ENCODE measurements around the gene TESK1. TPM values are rescaled to one million over a fixed set of nuclear protein-coding genes. Genes with fewer than 3 reads are reported as not detected.
"Not testable (repeated sequence)": the region's sequence is repeated elsewhere in the genome, so short reads cannot be mapped to it uniquely, and the experiment has no call there.

The TESK1 gene
- total RNA-seq, 2 experiments from 2014 or later: 27.9 to 37.1 TPM

DNA sequence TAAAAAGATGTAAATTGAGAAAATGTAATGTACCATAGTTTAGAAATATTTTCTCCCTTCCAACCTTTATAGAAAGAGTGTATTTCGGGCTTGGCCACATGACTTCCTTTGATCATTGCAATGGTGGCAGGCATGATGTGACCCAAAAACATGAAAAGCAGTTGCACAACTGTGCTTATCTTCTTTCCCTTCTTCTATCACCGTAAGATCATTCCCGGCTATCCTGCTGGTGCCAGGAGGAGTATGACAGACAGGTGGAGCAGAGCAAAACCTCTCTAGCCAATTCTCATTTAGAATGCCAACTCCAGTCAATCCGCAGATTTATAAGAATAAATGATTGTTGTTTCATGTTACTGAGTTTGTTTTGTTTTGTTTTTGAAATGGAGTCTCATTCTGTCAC lies 10.6 kb upstream of the TESK1 start:
- ATAC-seq (no peak), DNase-seq (no peak)
- CTCF ChIA-PET: no interaction called here
- H3K4me3 Mint-ChIP-seq: no peak overlapping the region
- H3K27ac Mint-ChIP-seq: no peak overlapping the region
- no peaks in the 10 kb centered on the region for H3K27me3 Mint-ChIP-seq
- H3K9me3 Mint-ChIP-seq (ENCODE audit: low read depth): peaks cover 11% of the 10 kb centered on the region
- no peaks in the 10 kb centered on the region for H3K4me1 Mint-ChIP-seq
- peaks cover 18% of the 10 kb centered on the region for H3K36me3 Mint-ChIP-seq

DNA sequence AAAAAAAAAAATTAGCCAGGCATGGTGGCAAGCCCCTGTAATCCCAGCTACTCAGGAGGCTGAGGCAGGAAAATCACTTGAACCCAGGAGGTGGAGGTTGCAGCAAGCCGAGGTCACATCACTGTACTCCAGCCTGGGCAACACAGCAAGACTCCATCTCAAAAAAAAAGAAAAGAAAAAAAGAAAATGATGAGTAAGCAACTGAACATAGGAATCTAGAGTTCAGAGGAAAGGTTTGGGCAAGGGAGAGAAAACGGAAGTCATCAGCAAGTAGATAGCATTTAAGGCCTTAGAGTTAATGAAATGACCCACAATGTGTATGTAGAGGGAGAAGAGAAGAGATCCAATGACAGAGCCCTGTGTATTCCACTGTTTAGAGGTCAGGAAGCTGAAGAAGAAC lies 8.2 kb upstream of the TESK1 start:
- DNase-seq, CTCF ChIA-PET, H3K4me1 Mint-ChIP-seq, H3K4me3 Mint-ChIP-seq, H3K27me3 Mint-ChIP-seq, ATAC-seq, H3K27ac Mint-ChIP-seq: not testable (repeated sequence)
- Mint-ChIP-seq H3K9me3 (ENCODE audit: low read depth) (peaks cover 11% of the 10 kb centered on the region), H3K36me3 (peaks cover 17% of the 10 kb centered on the region)

DNA sequence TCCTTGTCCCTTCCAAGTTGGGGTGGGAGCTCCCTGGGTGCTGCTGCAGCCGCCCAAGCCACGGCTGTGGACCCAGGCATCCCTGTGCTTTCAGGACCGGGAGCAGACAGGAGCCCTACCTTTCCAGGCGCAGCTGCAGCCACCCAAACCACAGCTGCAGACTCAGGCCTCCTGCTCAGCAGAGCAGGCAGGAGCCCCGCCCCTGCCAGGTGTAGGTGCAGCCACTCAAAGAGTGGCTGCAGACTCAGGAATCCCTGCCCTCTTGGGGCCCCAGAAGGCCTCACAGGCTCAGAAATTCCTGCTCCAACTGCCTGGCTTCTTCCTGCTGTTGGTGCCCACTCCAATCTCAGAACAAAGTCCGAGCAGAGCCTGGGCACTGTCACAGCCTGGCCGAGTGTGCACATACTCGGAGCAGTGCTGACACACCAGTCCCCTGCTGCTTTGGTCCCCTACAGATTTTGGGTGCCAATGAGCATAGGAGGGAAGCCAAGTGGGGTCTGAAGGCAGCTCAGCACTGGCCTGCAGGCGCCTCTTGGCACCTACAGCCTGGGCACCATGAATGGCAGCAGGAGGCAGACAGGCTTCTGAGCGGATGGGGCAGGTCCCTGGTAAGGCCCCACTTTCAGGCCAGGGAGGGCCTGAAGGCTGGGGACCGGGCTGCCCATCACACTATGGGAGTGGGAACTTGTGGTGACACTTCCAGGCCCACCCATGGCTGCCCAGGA lies 6.0 kb upstream of the TESK1 start:
- Mint-ChIP-seq H3K4me3 (no peak overlapping the region), H3K4me1 (peaks cover 15% of the 10 kb centered on the region), H3K36me3 (peaks cover 4% of the 10 kb centered on the region), H3K27ac (no peak overlapping the region), H3K9me3 (ENCODE audit: low read depth) (no peaks in the 10 kb centered on the region), H3K27me3 (no peaks in the 10 kb centered on the region)
- CTCF ChIA-PET: interaction anchor here (0.9 to 1.6 kb wide), 5 partner anchors 11 to 283 kb away, joined by 3 to 5 read pairs (median 3); partner anchors contain the start of genes CCDC107 and RMRP
- DNase-seq (no peak), ATAC-seq (no peak)

DNA sequence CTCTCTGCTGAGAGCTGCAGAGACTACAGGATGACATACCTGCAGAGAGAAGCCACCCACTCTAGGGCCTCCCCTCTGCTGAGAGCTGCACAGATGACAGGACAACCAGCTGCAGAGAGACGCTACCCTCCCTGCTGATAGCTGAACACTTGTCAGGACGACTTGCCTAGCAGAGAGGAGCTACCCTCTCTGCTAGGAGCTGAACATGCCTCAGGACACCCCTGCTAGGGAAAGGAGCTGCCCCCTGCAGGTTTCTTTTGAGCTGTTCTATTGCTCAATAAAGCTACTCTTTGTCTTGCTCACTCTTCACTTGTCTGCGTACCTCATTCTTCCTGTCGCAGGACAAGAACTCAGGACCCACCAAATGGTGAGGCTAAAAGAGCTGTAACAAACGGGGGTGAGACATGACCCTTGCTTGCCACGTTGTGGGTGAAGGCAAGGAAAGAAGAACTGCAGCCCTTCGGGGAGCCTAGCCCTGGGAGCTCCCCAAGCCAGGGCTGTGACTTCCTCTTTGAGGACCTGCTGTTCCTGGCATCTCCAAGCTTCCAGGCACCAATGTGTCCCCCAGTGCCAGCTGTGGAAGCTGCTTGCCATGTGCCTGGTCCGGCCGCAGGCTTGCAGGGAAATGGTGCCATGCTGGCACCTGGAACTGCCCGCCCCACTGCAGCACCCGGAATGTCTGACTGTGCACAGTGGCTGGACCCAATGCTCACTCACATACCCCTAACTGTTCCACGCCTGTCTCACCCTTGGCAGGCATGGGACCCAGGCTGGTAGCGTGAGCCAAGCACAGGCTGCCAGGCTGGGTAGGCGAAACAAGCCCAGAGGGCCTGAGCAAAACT lies 5.1 kb upstream of the TESK1 start:
- Mint-ChIP-seq H3K9me3 (ENCODE audit: low read depth) (no peaks in the 10 kb centered on the region), H3K27ac (no peak overlapping the region), H3K36me3 (no peaks in the 10 kb centered on the region), H3K27me3 (no peaks in the 10 kb centered on the region), H3K4me1 (peaks cover 17% of the 10 kb centered on the region), H3K4me3 (no peak overlapping the region)
- no peak for ATAC-seq
- DNase-seq: no peak
- CTCF ChIA-PET: interaction anchor here (0.8 to 1.6 kb wide), 7 partner anchors 12 to 483 kb away, joined by 3 to 5 read pairs (median 3); partner anchors contain the start of genes CCDC107 and RMRP

DNA sequence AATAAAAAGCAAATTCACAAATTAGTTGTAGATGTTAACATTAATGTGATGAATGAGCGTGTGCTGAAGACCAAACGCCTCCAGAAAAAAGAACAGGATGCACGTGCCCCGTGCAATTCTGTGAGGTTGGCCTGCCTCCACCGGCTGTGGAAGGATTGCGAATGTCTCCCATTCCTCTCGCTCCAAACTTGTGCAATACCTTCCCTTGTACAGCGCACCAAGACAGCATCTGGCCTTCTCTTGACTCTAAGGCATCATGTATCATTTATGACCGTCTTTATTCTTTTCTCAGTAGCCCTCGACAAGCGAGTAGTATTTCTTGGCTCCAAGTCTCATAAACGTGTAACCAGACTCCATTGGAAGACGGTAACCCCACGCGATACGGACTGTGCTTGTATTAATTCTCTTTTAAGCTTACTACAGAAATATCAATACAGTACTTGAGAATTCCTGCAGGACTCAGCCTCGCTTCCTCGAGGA lies 1.5 kb upstream of the TESK1 start:
- no peak for DNase-seq
- Mint-ChIP-seq H3K9me3 (ENCODE audit: low read depth) (no peaks in the 10 kb centered on the region), H3K4me1 (peaks cover 30% of the 10 kb centered on the region), H3K27ac (peak overlapping the region; percentile 98), H3K4me3 (peak overlapping the region; percentile 88), H3K27me3 (no peaks in the 10 kb centered on the region), H3K36me3 (peaks cover 8% of the 10 kb centered on the region)
- CTCF ChIA-PET: interaction anchor here (0.6 to 4.7 kb wide), 32 partner anchors 9 to 614 kb away, joined by 3 to 63 read pairs (median 5); partner anchors contain the start of genes ARHGEF39, CCDC107, CD72 and CREB3
- ATAC-seq: no peak

DNA sequence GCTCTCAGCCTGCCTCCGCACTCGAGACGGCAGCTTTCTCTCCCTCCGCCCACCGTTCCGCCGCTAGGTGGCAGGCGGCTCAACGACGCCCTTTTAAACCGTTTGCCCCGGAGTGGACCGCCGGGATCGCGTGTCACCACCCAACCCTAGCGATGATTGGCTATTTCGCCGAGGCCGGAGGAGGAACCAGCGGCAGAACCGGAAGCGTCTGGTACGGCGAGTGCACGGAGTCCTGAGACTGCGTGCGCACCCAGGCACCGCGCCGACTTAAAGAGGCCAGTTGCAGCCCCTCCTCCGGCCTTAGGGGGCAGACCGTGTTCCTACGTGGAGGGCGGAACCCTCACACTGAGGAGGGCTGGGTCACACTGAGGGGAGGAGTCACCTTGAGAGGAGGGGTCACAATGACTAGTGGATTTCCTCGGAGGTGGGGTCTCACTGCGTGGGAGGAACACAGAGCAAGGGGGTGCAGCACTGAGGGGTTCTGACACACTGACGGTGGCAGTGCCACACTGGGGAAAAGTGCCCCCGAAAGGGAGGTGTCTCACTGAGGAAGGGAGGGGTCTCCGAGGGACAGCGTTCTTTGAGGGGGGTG lies 980 bp upstream of the TESK1 start:
- peaks cover 30% of the 10 kb centered on the region for H3K4me1 Mint-ChIP-seq
- DNase-seq: peak; percentile 100
- H3K9me3 Mint-ChIP-seq (ENCODE audit: low read depth): no peaks in the 10 kb centered on the region
- peaks cover 11% of the 10 kb centered on the region for H3K36me3 Mint-ChIP-seq
- H3K4me3 Mint-ChIP-seq: peak overlapping the region; percentile 88
- H3K27me3 Mint-ChIP-seq: no peaks in the 10 kb centered on the region
- CTCF ChIA-PET: interaction anchor here (0.6 to 4.7 kb wide), 32 partner anchors 9 to 615 kb away, joined by 3 to 63 read pairs (median 5); partner anchors contain the start of genes ARHGEF39, CCDC107, CD72 and CREB3
- peak overlapping the region; percentile 98 for H3K27ac Mint-ChIP-seq
- ATAC-seq: peak; percentile 89

DNA sequence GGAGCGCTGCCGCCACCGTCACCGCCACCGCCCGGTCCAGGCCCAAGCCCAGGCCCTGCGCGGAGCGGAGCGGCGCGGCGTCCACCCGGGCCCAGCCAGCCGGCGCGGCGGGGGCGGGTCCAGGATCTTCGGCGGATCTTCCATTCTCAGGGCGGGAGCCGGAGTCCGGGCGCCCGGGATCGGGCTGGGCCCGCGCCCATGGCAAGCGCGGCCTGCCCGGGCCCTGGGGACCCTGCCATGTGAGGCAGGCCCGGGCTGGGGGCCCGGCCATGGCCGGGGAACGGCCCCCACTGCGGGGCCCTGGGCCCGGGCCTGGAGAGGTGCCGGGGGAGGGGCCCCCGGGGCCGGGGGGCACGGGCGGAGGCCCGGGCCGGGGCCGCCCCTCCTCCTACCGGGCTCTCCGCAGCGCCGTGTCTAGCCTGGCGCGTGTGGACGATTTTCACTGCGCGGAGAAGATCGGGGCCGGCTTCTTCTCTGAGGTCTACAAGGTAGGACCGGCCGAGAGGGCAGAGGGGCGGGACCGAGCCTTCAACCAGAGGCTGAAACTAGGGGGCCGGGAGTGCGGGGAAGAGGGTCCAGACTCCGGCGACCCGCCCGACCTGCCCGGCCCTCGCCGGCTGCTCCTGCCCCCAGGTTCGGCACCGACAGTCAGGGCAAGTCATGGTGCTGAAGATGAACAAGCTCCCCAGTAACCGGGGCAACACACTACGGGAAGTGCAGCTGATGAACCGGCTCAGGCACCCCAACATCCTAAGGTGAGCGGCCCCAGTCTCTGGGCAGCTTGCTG lies 482 bp downstream of the TESK1 start:
- no peak overlapping the region for H3K27ac Mint-ChIP-seq
- H3K9me3 Mint-ChIP-seq (ENCODE audit: low read depth): no peaks in the 10 kb centered on the region
- H3K4me3 Mint-ChIP-seq: peak overlapping the region; percentile 71
- ATAC-seq: peak; percentile 14
- peaks cover 30% of the 10 kb centered on the region for H3K4me1 Mint-ChIP-seq
- peak; percentile 73 for DNase-seq
- CTCF ChIA-PET: interaction anchor here (0.8 to 4.7 kb wide), 12 partner anchors 12 to 221 kb away, joined by 3 to 63 read pairs (median 5); partner anchors contain the start of genes ARHGEF39, CCDC107, CD72 and CREB3
- no peaks in the 10 kb centered on the region for H3K27me3 Mint-ChIP-seq
- peaks cover 11% of the 10 kb centered on the region for H3K36me3 Mint-ChIP-seq

DNA sequence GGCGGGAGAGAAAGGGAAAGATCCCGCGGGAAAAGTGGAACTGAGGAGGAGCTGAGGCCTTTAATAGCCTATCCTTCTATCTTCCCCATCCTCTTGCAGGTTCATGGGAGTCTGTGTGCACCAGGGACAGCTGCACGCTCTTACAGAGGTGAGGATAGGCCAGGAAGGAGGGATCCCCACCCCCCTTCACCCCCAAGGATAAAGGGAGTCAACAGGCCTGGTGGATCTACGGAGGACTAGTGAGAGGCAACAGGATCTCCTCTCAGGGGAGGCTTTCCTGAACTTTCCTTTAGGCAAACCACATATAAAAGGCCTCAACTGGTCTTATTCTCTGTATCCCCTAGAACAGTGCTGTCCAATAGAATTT lies 1.1 kb downstream of the TESK1 start:
- ATAC-seq (no peak), DNase-seq (no peak)
- Mint-ChIP-seq H3K27me3 (no peaks in the 10 kb centered on the region), H3K4me1 (peaks cover 30% of the 10 kb centered on the region), H3K36me3 (peaks cover 11% of the 10 kb centered on the region), H3K4me3 (peak overlapping the region; percentile 71), H3K27ac (no peak overlapping the region), H3K9me3 (ENCODE audit: low read depth) (no peaks in the 10 kb centered on the region)
- CTCF ChIA-PET: interaction anchor here (1.0 to 4.7 kb wide), 9 partner anchors 11 to 220 kb away, joined by 3 to 63 read pairs (median 17); partner anchors contain the start of genes ARHGEF39, CCDC107, CD72 and RMRP

DNA sequence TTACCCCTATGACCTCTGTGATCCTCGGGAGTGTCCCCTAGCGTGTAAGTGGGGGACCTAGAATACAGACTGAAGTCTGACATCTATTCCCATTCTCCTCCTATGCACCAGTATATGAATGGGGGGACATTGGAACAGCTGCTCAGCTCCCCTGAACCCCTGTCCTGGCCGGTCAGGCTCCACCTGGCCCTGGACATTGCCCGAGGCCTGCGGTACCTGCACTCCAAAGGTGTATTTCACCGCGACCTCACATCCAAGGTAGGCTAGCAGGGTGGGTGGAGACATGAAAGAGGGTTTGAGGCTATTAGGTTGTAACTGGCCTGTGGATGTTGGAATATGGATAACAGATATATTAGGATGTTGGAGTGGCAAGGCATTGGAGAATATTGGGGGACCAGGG lies 1.7 kb downstream of the TESK1 start:
- DNase-seq (no peak), ATAC-seq (no peak)
- H3K27ac Mint-ChIP-seq: no peak overlapping the region
- peaks cover 11% of the 10 kb centered on the region for H3K36me3 Mint-ChIP-seq
- H3K4me1 Mint-ChIP-seq: peaks cover 34% of the 10 kb centered on the region
- CTCF ChIA-PET: interaction anchor here (1.4 to 4.7 kb wide), 3 partner anchors 11 to 220 kb away, joined by 3 to 63 read pairs (median 17); partner anchors contain the start of genes CCDC107, CD72 and RMRP
- H3K9me3 Mint-ChIP-seq (ENCODE audit: low read depth): no peaks in the 10 kb centered on the region
- H3K27me3 Mint-ChIP-seq: no peaks in the 10 kb centered on the region
- peak overlapping the region; percentile 2 for H3K4me3 Mint-ChIP-seq

DNA sequence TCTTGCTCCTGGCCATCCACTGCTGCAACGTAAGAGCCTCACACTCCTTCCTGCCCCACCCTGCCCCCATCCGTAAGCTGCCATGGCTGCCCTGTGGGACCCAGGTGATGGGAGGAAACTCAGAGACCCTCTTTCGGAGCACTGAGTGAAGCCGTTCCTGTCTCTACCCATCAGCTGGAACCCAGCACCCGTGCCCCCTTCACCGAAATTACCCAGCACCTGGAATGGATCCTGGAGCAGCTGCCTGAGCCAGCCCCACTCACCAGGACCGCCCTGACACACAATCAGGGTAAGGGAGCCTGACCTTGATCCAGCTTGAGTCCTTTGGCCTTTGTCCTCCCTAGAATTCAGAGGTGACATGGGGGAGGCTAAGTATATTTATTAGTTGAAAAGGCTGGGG lies 3.2 kb downstream of the TESK1 start:
- CTCF ChIA-PET: interaction anchor here (1.2 to 15.0 kb wide), 7 partner anchors 9 to 89 kb away, joined by 3 to 196 read pairs (median 4); partner anchors contain the start of gene SIT1
- H3K27ac Mint-ChIP-seq: no peak overlapping the region
- no peak overlapping the region for H3K4me3 Mint-ChIP-seq
- ATAC-seq (no peak), DNase-seq (no peak)
- peaks cover 11% of the 10 kb centered on the region for H3K36me3 Mint-ChIP-seq
- no peaks in the 10 kb centered on the region for H3K9me3 Mint-ChIP-seq (ENCODE audit: low read depth)
- H3K27me3 Mint-ChIP-seq: no peaks in the 10 kb centered on the region
- peaks cover 27% of the 10 kb centered on the region for H3K4me1 Mint-ChIP-seq

DNA sequence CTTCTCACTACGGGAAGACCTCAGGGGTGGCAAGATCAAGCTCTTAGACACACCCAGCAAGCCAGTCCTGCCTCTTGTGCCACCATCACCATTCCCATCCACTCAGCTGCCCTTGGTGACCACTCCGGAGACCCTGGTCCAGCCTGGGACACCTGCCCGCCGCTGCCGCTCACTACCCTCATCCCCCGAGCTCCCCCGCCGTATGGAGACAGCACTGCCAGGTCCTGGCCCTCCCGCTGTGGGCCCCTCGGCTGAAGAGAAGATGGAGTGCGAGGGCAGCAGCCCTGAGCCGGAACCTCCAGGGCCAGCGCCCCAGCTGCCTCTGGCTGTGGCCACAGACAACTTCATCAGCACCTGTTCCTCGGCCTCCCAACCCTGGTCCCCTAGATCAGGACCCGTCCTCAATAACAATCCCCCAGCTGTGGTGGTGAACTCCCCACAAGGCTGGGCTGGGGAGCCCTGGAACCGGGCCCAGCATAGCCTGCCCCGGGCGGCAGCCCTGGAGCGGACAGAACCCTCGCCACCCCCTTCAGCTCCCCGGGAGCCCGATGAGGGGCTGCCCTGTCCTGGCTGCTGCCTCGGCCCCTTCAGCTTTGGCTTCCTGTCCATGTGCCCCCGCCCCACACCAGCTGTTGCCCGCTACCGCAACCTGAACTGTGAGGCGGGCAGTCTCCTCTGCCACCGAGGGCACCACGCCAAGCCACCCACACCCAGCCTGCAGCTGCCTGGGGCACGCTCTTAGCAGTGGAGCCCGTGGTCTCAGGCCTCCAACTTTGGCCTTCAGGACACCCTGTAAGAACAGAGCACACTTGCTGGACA lies 4.1 kb downstream of the TESK1 start:
- no peak overlapping the region for H3K4me3 Mint-ChIP-seq
- CTCF ChIA-PET: interaction anchor here (1.3 to 15.0 kb wide), 4 partner anchors 8 to 88 kb away, joined by 4 to 196 read pairs (median 8); partner anchors contain the start of gene SIT1
- H3K9me3 Mint-ChIP-seq (ENCODE audit: low read depth): no peaks in the 10 kb centered on the region
- no peaks in the 10 kb centered on the region for H3K27me3 Mint-ChIP-seq
- peaks cover 11% of the 10 kb centered on the region for H3K36me3 Mint-ChIP-seq
- H3K4me1 Mint-ChIP-seq: peaks cover 17% of the 10 kb centered on the region
- DNase-seq: no peak
- no peak overlapping the region for H3K27ac Mint-ChIP-seq
- ATAC-seq: no peak

Data from activated CD8-positive, alpha-beta memory T cell treated with anti-CD3 and anti-CD28 coated beads, Interleukin-2, amount 10 ng/mL, durations not matched to agents 7 days and 5 days (primary cell).